ENCODE data around the gene CHPT1.

CHPT1 gene

GRCh38 chr12:101686176-101686575 lies 11.3 kb upstream of the CHPT1 start:
- DNase-seq = no peak

GRCh38 chr12:101690544-101691098 lies 6.8 kb upstream of the CHPT1 start:
- DNase-seq = no peak

- no peak for DNase-seq
These were observed 5.8 kb upstream of the CHPT1 start for GRCh38 chr12:101691503-101692096.

DNA sequence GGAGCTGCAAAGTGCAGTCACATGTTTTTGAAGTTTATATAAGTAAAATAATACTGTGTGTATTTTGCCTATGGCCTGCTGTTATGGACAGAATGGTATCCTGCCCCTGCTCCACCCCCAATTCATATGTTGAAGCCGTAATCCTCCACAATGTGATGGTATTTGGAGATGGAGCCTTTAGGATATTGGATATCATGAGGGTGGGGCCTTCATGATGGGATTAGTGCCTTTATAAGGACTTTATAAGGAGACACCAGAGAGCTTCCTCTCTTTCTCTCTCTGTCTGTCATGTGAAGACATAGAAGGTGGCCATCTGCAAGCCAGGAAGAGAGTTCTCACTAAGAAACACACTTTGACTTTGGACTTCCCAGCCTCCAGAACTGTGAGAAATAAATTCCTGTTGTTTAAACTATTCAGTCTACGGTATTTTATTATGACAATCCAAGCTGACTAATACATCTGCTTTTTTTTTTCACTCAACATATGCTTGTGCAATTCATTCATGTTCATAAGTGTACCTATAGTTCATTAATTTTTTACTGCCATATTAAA lies 3.1 kb upstream of the CHPT1 start:
- DNase-seq = no peak

- DNase-seq = no peak
These were observed 2.5 kb upstream of the CHPT1 start for GRCh38 chr12:101694986-101695385.

DNA sequence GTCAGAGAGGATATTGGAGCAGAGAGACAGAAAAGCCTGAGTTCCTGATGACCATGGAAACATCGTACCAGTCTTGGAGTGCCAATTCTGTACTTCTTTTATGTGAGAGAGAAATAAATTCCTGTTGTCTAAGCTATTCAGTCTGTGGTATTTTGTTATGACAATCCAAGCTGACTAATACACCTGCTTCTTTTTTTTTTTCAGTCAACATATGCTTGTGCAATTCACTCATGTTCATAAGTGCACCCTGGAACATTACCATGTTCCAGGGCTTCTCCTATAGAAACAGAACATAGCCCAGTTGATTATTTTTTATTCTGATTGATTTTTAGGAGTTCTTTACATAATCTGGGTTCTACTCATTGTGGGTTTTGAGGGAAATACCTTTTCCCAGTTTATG lies 1.7 kb upstream of the CHPT1 start:
- no peak for DNase-seq

DNA sequence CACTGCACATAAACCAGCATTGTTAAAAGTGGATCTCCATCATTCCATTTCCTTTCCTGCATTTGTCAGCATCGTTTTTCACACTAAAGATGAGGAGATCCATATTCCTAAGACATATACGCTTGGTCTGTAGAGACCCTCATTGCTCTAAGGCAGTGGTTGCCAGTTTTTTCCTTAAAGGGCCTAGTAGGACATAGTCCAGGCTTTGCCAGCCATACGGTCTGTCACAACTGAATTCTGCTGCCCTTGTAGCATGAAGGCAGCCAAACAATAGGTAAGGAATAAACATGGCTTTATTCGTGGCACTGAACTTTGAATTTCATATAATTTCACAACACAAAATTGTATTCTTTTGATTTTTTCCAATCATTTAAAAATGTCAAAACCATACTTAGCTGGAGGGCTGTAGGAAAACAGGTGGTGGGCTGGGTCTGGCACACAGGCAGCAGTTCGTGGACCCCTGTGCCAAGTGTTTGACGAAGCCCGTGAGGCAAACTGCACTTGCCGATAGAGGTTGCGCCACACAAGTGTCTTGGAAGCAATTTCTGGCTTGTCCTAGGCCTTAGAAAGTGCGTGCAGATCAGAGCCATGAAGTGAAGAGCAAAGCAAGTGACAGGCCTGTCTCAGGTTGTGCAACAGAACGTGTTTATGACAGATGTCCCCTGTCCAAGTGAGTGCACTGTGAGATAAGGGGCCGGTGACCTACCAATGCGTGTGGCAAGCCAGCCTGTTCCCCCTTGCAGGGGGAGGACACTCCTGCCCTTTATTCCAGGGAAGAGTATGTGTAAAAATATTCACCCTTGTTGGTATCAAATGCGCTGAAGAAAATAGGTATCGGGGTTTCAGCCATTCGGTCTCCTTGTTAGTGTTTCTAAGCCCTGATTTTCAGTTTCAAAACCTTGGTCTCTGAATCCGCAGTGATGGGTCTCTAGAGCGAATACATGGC lies 916 bp upstream of the CHPT1 start:
- peak; percentile 44 for DNase-seq

DNA sequence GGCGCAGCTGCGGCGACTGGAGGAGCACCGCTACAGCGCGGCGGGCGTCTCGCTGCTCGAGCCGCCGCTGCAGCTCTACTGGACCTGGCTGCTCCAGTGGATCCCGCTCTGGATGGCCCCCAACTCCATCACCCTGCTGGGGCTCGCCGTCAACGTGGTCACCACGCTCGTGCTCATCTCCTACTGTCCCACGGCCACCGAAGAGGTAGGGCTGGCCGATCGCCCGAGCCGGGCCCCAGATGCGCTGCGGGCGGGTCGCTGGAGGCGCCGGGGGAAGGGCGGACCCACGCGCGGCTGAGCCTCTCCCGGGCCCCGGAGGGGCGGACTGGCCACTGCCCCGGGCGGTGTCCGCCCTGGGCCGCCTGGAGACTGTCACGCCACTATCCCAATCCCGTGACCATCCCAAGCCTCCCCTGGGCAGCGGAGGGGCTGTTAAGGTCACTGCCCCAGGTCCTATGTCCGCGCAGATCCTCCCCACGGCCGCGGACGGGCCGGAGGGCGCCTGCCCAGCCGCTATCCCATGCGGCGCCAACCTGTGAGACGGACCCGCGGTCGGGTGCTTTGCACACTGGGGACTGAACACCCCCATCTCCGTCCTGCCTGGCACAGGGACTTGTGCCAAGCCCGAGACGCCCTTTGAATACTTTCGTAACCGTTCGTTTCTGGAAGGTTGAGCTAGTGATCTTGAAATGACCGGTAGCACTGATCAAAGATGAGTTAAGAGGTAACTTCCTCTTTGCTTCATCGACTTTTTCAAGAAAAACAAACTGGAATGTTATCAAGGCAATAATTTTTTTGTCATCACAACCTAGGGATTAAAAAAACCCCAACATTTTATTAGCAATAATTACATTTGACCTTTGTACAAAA lies 725 bp downstream of the CHPT1 start:
- DNase-seq = peak; percentile 52

DNA sequence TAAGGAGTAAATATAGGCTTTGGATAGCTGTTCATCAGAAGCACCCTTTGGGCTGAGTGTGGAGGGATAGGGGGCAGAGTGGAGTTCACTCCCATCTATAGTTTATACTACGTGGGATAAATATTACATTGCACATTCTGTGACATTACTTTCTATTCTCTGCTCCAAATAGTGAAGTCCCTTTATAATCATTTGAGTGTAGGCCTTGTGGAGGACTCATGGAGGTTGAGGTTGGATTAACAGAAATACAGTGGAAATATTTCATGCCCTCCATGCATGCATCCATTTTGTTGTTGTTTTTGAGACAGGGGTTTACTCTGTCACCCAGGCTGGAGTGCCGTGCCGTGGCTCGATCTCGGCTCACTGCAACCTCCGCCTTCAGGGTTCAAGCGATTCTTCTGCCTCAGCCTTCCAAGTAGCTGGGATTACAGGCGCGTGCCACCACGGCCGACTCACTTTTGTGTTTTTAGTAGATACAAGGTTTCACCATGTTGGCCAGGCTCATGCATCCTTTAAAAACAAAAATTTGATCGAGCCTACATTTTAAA lies 1.4 kb downstream of the CHPT1 start:
- no peak for DNase-seq

- DNase-seq = no peak
These were observed 2.9 kb downstream of the CHPT1 start for GRCh38 chr12:101700299-101700820.

DNA sequence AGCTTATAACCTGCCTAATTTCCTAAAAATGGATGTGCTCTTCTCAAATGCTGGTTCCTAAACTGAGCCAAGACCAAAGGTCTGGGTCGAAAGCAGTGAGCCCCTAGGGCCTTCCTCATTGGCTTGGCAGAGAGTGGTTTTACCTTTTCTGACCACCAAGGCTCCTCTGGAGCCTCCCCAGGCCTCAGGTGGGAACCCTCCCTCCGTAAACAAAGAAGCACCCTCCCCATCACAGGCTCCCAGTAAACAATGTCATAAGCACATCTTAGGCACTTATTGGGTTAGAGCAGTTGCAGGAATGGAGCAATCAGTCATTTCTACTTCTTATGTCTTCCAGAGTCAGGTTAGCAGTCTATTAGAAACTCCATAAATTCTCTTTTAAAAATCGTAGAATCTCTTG lies 6.0 kb downstream of the CHPT1 start:
- DNase-seq = no peak

DNA sequence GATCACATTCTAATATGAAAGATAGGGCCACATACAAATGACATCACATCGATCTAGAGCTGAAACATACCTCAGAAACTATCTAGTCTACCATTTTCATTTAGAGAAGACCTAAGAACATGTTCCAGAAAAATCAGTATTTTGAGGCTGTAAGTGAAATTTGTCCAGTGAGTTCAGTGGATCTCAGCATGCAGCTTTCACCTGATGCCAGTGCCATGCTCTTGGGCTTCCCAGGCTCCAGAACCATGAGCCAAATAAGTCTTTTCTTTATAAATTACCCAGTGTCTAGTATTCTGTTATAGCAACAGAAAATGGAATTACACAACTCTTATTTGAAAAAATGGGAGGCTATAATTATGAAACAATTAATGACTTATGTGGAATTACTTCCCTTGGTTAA lies 9.0 kb downstream of the CHPT1 start:
- no peak for DNase-seq

GRCh38 chr12:101707131-101707782 lies 9.8 kb downstream of the CHPT1 start:
- no peak for DNase-seq

DNA sequence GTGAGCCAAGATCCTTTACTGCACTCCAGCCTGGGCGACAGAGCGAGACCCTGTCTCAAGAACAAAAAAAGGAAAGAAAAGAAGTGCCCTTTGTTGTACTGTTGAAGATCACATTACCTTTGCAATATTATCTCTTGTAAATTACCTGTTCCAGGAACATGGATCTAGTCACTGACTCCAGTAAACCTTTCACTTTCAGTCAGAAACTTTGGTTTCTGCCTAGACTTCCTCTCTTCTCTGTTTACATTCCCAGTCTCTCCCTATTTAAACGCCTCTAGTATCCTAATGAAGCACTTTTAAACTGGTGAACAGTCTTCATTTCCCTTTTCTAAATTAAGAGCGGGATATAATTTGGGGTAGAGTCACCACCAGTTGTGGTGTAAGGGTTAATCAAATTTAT lies 12.8 kb downstream of the CHPT1 start:
- no peak for DNase-seq

DNA sequence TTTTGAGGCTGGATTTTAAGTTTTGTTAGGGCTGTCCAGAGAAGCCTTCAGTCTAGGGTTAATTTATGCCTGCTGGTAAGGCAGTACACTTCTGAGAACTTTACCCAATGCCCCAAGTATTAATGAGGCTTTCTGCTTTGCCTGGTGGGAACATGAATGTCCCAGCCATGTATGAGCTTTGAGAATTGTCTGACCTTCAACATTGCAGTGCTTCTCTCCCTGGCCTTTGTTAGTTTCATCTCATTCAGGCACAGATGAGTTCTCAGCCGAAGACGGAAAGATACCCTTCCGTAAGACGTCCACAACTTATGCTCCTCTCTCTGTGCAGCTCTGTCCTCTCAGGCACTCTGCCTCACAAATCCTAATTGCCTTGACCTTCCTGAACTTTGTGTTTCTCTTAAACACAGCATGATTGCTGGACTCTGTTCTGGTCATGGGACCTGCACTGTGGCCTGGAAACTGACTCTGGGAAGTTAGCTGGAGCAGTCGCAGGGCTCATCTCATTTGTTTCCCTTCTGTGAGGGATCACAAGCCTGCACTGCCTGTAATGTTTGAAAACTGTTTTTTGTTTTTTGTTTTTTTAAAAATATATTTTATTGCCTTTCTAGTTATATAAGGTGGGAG lies 15.7 kb downstream of the CHPT1 start:
- DNase-seq = no peak

DNA sequence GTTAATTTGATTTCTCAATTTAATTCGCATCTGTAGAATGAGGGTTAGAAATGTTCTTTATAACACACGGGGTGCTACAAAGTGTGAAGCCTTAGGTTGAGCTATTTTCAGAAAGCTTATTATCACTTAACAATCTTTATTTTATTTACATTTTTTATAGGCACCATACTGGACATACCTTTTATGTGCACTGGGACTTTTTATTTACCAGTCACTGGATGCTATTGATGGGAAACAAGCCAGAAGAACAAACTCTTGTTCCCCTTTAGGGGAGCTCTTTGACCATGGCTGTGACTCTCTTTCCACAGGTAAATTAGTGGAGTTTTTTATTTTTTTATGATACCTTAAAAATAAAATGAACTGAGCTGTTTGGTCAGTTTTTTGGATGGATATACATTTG lies 16.5 kb downstream of the CHPT1 start:
- no peak for DNase-seq

DNA sequence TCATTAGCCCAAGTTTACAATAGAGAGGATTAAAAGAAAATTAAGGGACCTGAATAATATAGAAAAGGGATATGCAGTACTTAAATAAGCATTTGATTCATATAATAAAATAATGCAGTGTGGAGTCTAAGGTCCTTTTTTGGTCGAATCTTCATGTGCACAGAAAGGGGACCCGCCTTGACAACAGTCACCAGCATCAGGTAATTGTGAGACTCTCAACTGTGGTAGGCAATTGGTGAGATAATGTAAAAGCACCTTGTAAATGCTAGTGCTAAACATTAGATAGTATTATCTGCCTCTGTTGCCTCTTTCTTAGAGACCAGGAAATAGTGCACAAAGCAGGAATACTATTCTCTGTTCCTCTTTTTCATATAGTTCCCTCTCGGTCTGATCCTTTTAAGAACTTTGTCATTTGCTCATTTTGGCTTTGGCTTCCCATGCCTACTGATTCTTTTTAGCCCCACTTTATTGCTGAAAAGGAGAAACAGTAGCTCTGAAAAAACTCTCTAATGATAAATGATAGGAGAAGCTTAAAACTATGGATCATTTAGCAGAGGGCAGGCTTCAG lies 17.5 kb downstream of the CHPT1 start:
- no peak for DNase-seq

GRCh38 chr12:101719566-101719965 lies 22.1 kb downstream of the CHPT1 start:
- DNase-seq = no peak

DNA sequence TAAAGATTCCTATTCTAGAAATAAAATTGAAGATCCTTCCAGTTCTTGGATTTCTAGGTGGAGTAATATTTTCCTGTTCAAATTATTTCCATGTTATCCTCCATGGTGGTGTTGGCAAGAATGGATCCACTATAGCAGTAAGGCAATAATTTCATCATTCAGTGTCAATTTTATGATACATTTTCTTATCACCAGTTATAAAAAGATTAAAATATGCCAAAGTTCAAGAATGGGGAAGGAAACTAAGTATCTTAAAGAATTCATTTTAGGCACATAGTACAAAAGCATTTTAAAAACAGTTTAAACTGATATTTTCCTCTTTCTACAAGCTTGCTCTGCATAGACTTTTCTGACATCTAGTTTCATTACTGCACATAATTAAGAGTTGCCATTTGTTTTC lies 22.7 kb downstream of the CHPT1 start:
- DNase-seq = no peak

- DNase-seq = no peak
These were observed 25.0 kb downstream of the CHPT1 start for GRCh38 chr12:101722392-101722791.

DNA sequence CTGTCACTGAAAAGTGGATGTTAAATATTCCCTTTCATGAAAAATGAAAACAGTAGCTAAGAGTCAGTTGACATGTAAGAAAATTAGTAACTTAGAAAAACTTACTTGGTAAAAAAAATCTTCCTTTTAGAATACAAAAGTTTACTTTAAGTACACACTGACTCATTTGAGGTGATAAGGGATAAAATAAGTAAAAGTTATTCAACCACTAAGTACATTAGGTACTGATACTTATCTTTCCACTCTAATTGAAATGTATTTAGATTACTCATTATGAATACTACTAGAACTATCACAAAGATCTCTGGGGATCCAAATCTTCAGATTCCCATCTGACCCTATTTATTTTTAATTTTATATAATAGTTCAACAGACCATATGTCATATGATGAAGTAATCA lies 29.7 kb downstream of the CHPT1 start:
- DNase-seq = no peak
